H1 (cell line): ENCODE data around the gene DCP2. TPM values are rescaled to one million over a fixed set of nuclear protein-coding genes. Genes with fewer than 3 reads are reported as not detected.

Experiments
- CTCF ChIA-PET: fragments of 300-600 bp; sonication (Branson Sonifier 250); formaldehyde crosslinking; loops from one replicate; lab custom pipeline; 2021; ENCODE audit not compliant: partially characterized antibody; lab: Charles Lee
- POLR2A ChIA-PET: fragments of 300-600 bp; sonication (Branson Sonifier 250); formaldehyde crosslinking; loops from one replicate; lab custom pipeline; 2021; ENCODE audit warnings: inconsistent platforms; ENCODE audit not compliant: partially characterized antibody; lab: Charles Lee
- DNase-seq, 2 experiments: peaks; one replicate each; pipeline versions ENCODE4 v3.0.0 to v3.0.0-alpha.2; 2010 to 2022; ENCODE audit warnings: low spot score in 2 of 2, low read depth in 1 of 2, mixed read lengths in 1 of 2
- FAIRE-seq: peaks from 2 replicates; lab custom pipeline; 2011; peaks lifted over from hg19 to GRCh38; lab: Jason Lieb, UNC
- H2AFZ ChIP-seq: 2 replicates; pipeline ENCODE4 v1.8.1; 2012; ENCODE audit warnings: low read length, inconsistent platforms
- H2AK5ac ChIP-seq: 2 replicates; pipeline ENCODE4 v1.6.1; 2013; ENCODE audit warnings: low read depth, low read length
- H2BK120ac ChIP-seq: replicated peaks from 2 replicates; pipeline ENCODE3; 2013; ENCODE audit warnings: low read depth, low read length, inconsistent platforms
- H2BK12ac ChIP-seq: 2 replicates; pipeline ENCODE4 v1.6.1; 2013; ENCODE audit warnings: low read depth, low read length
- H2BK15ac ChIP-seq: 2 replicates; pipeline ENCODE4 v1.6.1; 2013; ENCODE audit warnings: low read length
- H2BK20ac ChIP-seq: 2 replicates; pipeline ENCODE4 v1.6.1; 2013; ENCODE audit warnings: low read length
- H2BK5ac ChIP-seq: 2 replicates; pipeline ENCODE4 v1.6.1; 2013; ENCODE audit warnings: low read depth, low read length
- H3K14ac ChIP-seq: 2 replicates; pipeline ENCODE4 v1.6.1; 2013; ENCODE audit warnings: inconsistent platforms; ENCODE audit not compliant: insufficient read length
- H3K18ac ChIP-seq: 2 replicates; pipeline ENCODE4 v1.6.1; 2013; ENCODE audit warnings: low read length; ENCODE audit errors: extremely low read depth
- H3K23ac ChIP-seq: 2 replicates; pipeline ENCODE4 v1.6.1; 2013; ENCODE audit warnings: inconsistent platforms; ENCODE audit not compliant: insufficient read length
- H3K23me2 ChIP-seq: 2 replicates; pipeline ENCODE4 v1.6.1; 2013; ENCODE audit warnings: low read depth, low read length
- H3K27ac ChIP-seq: 2 replicates; pipeline ENCODE4 v1.6.1; 2011; ENCODE audit warnings: low read depth, low read length, inconsistent platforms
- H3K27me3 ChIP-seq, 4 experiments: replicated peaks in 1 of 4; 1 replicate in 1 of 4; 2 replicates in 3 of 4; pipeline versions ENCODE4 v1.6.1 to v1.8.1; 2011 to 2013; ENCODE audit warnings: low read length in 3 of 4, mild to moderate bottlenecking in 3 of 4, inconsistent platforms in 2 of 4, mixed read lengths in 2 of 4, moderate library complexity in 1 of 4; ENCODE audit not compliant: control insufficient read depth in 3 of 4, insufficient read depth in 3 of 4; ENCODE audit errors: extremely low read depth in 1 of 4
- H3K36me3 ChIP-seq, 4 experiments: 2 replicates each; pipeline versions ENCODE4 v1.6.1 to v1.8.1; 2011 to 2013; ENCODE audit warnings: mild to moderate bottlenecking in 4 of 4, low read length in 3 of 4, moderate library complexity in 2 of 4, control low read depth in 1 of 4, inconsistent platforms in 1 of 4; ENCODE audit not compliant: insufficient read depth in 4 of 4, control insufficient read depth in 2 of 4
- H3K4ac ChIP-seq: replicated peaks from 2 replicates; pipeline ENCODE3; 2013; ENCODE audit warnings: low read length, low read depth, mixed read lengths, inconsistent platforms; ENCODE audit not compliant: insufficient read length
- H3K4me1 ChIP-seq, 4 experiments: replicated peaks in 1 of 4; 1 replicate in 1 of 4; 2 replicates in 3 of 4; pipeline versions ENCODE4 v1.6.1 to v1.8.1; 2011 to 2013; ENCODE audit warnings: low read length in 3 of 4, inconsistent platforms in 2 of 4, mixed read lengths in 1 of 4; ENCODE audit not compliant: insufficient read depth in 4 of 4, control insufficient read depth in 3 of 4
- H3K4me2 ChIP-seq, 2 experiments: 2 replicates each; pipeline versions ENCODE4 v1.6.1 to v1.8.1; 2011 to 2013; ENCODE audit warnings: low read depth in 2 of 2, low read length in 2 of 2, control low read depth in 1 of 2, inconsistent platforms in 1 of 2, mild to moderate bottlenecking in 1 of 2; ENCODE audit not compliant: insufficient read depth in 1 of 2
- H3K4me3 ChIP-seq, 4 experiments: fragments of 200-600, 300-600 bp in 1 of 4; sonication (generic), shearing (Covaris generic), sonication (Bioruptor Twin) in 1 of 4; 2 replicates each; pipeline versions ENCODE4 v1.5.1 to v1.8.1; 2011 to 2016; ENCODE audit warnings: low read length in 4 of 4, low read depth in 3 of 4, control low read depth in 2 of 4, inconsistent platforms in 2 of 4, mild to moderate bottlenecking in 2 of 4, mixed read lengths in 1 of 4, moderate library complexity in 1 of 4; ENCODE audit not compliant: insufficient read depth in 2 of 4; ENCODE audit errors: extremely low read depth in 1 of 4
- H3K56ac ChIP-seq: replicated peaks from 2 replicates; pipeline ENCODE3; 2013; ENCODE audit warnings: low read depth, mild to moderate bottlenecking, mixed read lengths, low read length, inconsistent platforms; ENCODE audit not compliant: insufficient read length
- H3K79me1 ChIP-seq: 2 replicates; pipeline ENCODE4 v1.6.1; 2013; ENCODE audit warnings: low read depth, low read length, control low read depth
- H3K79me2 ChIP-seq, 2 experiments: 2 replicates each; pipeline versions ENCODE4 v1.6.1 to v1.8.1; 2012 to 2013; ENCODE audit warnings: low read length in 2 of 2, mild to moderate bottlenecking in 2 of 2, inconsistent platforms in 1 of 2; ENCODE audit not compliant: insufficient read depth in 2 of 2, control insufficient read depth in 1 of 2
- H3K9ac ChIP-seq, 4 experiments: replicated peaks in 1 of 4; 1 replicate in 1 of 4; 2 replicates in 3 of 4; pipeline versions ENCODE4 v1.6.1 to v1.8.1; 2011 to 2013; ENCODE audit warnings: low read depth in 3 of 4, low read length in 3 of 4, control low read depth in 2 of 4, mild to moderate bottlenecking in 2 of 4, moderate library complexity in 2 of 4, inconsistent platforms in 1 of 4; ENCODE audit errors: extremely low read depth in 1 of 4
- H3K9me3 ChIP-seq, 2 experiments: 2 replicates each; pipeline versions ENCODE4 v1.6.1 to v1.8.1; 2012 to 2013; ENCODE audit warnings: mild to moderate bottlenecking in 2 of 2, moderate library complexity in 2 of 2, control low read depth in 1 of 2, inconsistent platforms in 1 of 2, low read depth in 1 of 2, low read length in 1 of 2, mixed read lengths in 1 of 2; ENCODE audit not compliant: insufficient read depth in 2 of 2
- H4K20me1 ChIP-seq, 2 experiments: replicated peaks in 1 of 2; 2 replicates each; pipeline versions ENCODE3 to v1.8.1; 2011 to 2013; ENCODE audit warnings: inconsistent platforms in 2 of 2, low read length in 2 of 2, mild to moderate bottlenecking in 1 of 2; ENCODE audit not compliant: insufficient read depth in 2 of 2, control insufficient read depth in 1 of 2
- H4K5ac ChIP-seq: 2 replicates; pipeline ENCODE4 v1.6.1; 2013; ENCODE audit warnings: low read length, low read depth, mixed read lengths, inconsistent platforms; ENCODE audit not compliant: insufficient read length
- H4K8ac ChIP-seq: 2 replicates; pipeline ENCODE4 v1.8.0; 2013; ENCODE audit warnings: mild to moderate bottlenecking, moderate library complexity, low read length, inconsistent platforms; ENCODE audit not compliant: insufficient read depth; ENCODE audit errors: extremely low read depth
- H4K91ac ChIP-seq: replicated peaks from 2 replicates; pipeline ENCODE3; 2013; ENCODE audit warnings: low read length, mixed read lengths, inconsistent platforms; ENCODE audit not compliant: insufficient read length
- RAD21 ChIP-seq, 2 experiments: IDR thresholded peaks in 1 of 2; conservative IDR thresholded peaks in 1 of 2; 2 replicates each; pipeline ENCODE4 v1.6.1; 2011; ENCODE audit warnings: low read depth in 2 of 2, low read length in 2 of 2, improper control_type of control experiment in 1 of 2, inconsistent platforms in 1 of 2, mild to moderate bottlenecking in 1 of 2, moderate library complexity in 1 of 2
- SP2 ChIP-seq: IDR thresholded peaks from 2 replicates; pipeline ENCODE4 v1.6.1; 2012; ENCODE audit warnings: mild to moderate bottlenecking, low read length, inconsistent platforms
- WGBS, 2 experiments: shearing (Covaris generic) in 1 of 2; methylation state at CpG; one replicate each; pipeline versions ENCODE4 v1.1.6 to v1.1.7; 2013 to 2015; ENCODE audit warnings: low lambda C conversion rate in 2 of 2, mixed read lengths in 2 of 2, inconsistent platforms in 1 of 2, low coverage in 1 of 2, missing lambda C conversion rate in 1 of 2; ENCODE audit not compliant: insufficient replicate concordance in 2 of 2, insufficient coverage in 1 of 2, insufficient read length in 1 of 2; ENCODE audit errors: extremely low coverage in 1 of 2, missing lambda C conversion rate in 1 of 2; 5-methylcytosine and 5-hydroxymethylcytosine counted together
- polyA plus RNA-seq, 7 experiments: library from polyadenylated mRNA; depleted of rRNA in 3 of 7; stranded (reverse) in 5 of 7; unstranded in 2 of 7; fragments of >200 nt in 5 of 7; fragments of 200-250 nt in 2 of 7; gene quantifications; 1 replicate in 5 of 7; 2 replicates in 1 of 7; 4 replicates in 1 of 7; pipeline versions ENCODE4 v1.2.1 to v1.2.3, GENCODE V29; 2011 to 2013; ENCODE audit warnings: missing spikeins in 2 of 7, mixed read lengths in 2 of 7
- total RNA-seq: library from RNA; stranded (reverse); fragmentation: NEBNext Ultra II Directional; extraction: Animal tissue kit (Norgen Biotek cat#: 25700); gene quantifications from 2 replicates; pipeline ENCODE4 v1.2.1, GENCODE V29; 2021
- TF ChIP-seq, protein P1 (sequence below), 3 experiments: IDR thresholded peaks; 1 replicate in 2 of 3; 2 replicates in 1 of 3; pipeline versions ENCODE4 v1.5.1 to v1.6.1; 2011; ENCODE audit warnings: low read length in 3 of 3, mild to moderate bottlenecking in 3 of 3, inconsistent platforms in 2 of 3, low read depth in 1 of 3, moderate library complexity in 1 of 3; ENCODE audit not compliant: insufficient read depth in 1 of 3; ENCODE audit errors: control extremely low read depth in 1 of 3

Gene DCP2
- total and polyA plus RNA-seq, 2 of the 8 experiments (the other 6 are each of a cell fraction or from before 2014, with no cell fraction given): 14.4 to 162 TPM

DNA sequence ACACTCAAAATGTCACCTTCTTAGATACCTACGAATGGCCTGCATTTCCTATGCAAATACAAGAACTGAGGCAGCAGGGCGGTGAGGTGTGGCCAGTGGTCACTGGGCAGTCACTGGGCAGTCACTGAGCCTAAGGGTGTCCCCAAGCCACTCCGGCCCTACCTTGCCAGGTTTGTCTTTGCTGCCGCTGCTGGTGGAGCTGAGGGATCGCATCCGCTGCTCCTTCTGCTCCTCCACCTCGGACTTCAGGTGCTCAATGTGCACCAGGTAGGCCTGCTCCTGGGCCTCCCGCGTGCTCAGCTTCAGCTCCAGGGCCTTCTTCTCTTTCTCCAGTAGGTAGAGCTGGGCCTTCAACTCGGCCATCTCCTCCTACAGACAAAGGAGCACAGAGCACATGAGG lies 72.3 kb downstream of the DCP2 start:
- H2AFZ ChIP-seq: no peak overlapping the region
- no peaks in the 10 kb centered on the region for H3K27me3 ChIP-seq
- H3K23me2 ChIP-seq: no peaks in the 10 kb centered on the region
- TF ChIP-seq, protein P1, sequence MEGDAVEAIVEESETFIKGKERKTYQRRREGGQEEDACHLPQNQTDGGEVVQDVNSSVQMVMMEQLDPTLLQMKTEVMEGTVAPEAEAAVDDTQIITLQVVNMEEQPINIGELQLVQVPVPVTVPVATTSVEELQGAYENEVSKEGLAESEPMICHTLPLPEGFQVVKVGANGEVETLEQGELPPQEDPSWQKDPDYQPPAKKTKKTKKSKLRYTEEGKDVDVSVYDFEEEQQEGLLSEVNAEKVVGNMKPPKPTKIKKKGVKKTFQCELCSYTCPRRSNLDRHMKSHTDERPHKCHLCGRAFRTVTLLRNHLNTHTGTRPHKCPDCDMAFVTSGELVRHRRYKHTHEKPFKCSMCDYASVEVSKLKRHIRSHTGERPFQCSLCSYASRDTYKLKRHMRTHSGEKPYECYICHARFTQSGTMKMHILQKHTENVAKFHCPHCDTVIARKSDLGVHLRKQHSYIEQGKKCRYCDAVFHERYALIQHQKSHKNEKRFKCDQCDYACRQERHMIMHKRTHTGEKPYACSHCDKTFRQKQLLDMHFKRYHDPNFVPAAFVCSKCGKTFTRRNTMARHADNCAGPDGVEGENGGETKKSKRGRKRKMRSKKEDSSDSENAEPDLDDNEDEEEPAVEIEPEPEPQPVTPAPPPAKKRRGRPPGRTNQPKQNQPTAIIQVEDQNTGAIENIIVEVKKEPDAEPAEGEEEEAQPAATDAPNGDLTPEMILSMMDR (IDR thresholded peaks at IDR 0.05; ENCODE audit: control extremely low read depth in 1 of 3, insufficient read depth in 1 of 3, low read depth in 1 of 3, low read length in 3 of 3): peak in 1 of 3 experiments; percentile 30; a peak in 1 of 4 replicates
- TF ChIP-seq SP2 (no peak), RAD21 (IDR thresholded peaks at IDR 0.05 in 1 of 2, conservative IDR thresholded peaks at IDR 0.05 in 1 of 2; ENCODE audit: low read depth in 2 of 2, low read length in 2 of 2) (0 out of 4 replicates have a peak, but pooled peaks of 1 of the 2 experiments have one; percentile 16)
- POLR2A ChIA-PET: no interaction called here
- peaks cover 0 to 7% (median 0%) of the 10 kb centered on the region in 4 experiments; a peak in 2 of 8 replicates for H3K36me3 ChIP-seq
- CTCF ChIA-PET: interaction anchor here (1.2 to 2.5 kb wide), 3 partner anchors 44 to 53 kb away, joined by 3 to 6 read pairs (median 4); no protein-coding TSS in a partner anchor
- H3K9me3 ChIP-seq: no peaks in the 10 kb centered on the region
- H2BK20ac ChIP-seq: no peak overlapping the region
- H4K20me1 ChIP-seq: no peaks in the 10 kb centered on the region
- no peak overlapping the region for H3K23ac ChIP-seq
- DNase-seq (no peak), FAIRE-seq (no peak)
- H3K4me3 ChIP-seq: no peak overlapping the region
- H3K9ac ChIP-seq: no peak overlapping the region
- no peaks in the 10 kb centered on the region for H3K4me1 ChIP-seq
- no peaks in the 10 kb centered on the region for H3K79me1 ChIP-seq
- H3K14ac ChIP-seq: no peak overlapping the region
- H4K91ac ChIP-seq: no peak overlapping the region
- WGBS, 2 experiments: 90% methylated on average over 10 of the region's 10 CpGs; no CpG with 5 or more reads in 1 of the 2 experiments
- no peaks in the 10 kb centered on the region for H3K79me2 ChIP-seq
- no peak overlapping the region for H2BK120ac ChIP-seq
- H2BK5ac ChIP-seq: no peak overlapping the region
- H4K5ac ChIP-seq: no peak overlapping the region
- no peak overlapping the region for H4K8ac ChIP-seq
- no peak overlapping the region for H2BK12ac ChIP-seq
- H3K4ac ChIP-seq: no peak overlapping the region
- no peak overlapping the region for H2AK5ac ChIP-seq
- no peak overlapping the region; the same call in 1 of the 2 replicates for H3K18ac ChIP-seq
- H2BK15ac ChIP-seq: no peak overlapping the region
- H3K27ac ChIP-seq: no peak overlapping the region
- no peak overlapping the region for H3K56ac ChIP-seq
- H3K4me2 ChIP-seq: no peak overlapping the region
